ENCODE measurements around the gene TTC9C.
"Not testable (repeated sequence)": the region's sequence is repeated elsewhere in the genome, so short reads cannot be mapped to it uniquely, and the experiment has no call there.

The TTC9C gene

GRCh38 chr11:62728171-62728988 is at the start of gene TTC9C:
Gene TTC9C, plus strand, starts transcription at chr11:62728486. Its CDS starts 363 bp downstream, at chr11:62728849.
- DNase-seq (ENCODE audit: low spot score), result peak; percentile 87

- DNase-seq (ENCODE audit: low spot score), result peak; percentile 87
Measured at GRCh38 chr11:62678770-62679696, 49.3 kb upstream of the TTC9C start, which contains the start of gene UBXN1. Gene UBXN1, minus strand, starts transcription at chr11:62679073. Its CDS starts 150 bp downstream, at chr11:62678923.

GRCh38 chr11:62680825-62681240 is 47.5 kb upstream of the TTC9C start:
- peak; percentile 64 for DNase-seq (ENCODE audit: low spot score)

GRCh38 chr11:62682518-62682917 is 45.8 kb upstream of the TTC9C start:
- no peak for DNase-seq (ENCODE audit: low spot score)

GRCh38 chr11:62687508-62688396 is 40.5 kb upstream of the TTC9C start:
- no peak for DNase-seq (ENCODE audit: low spot score)

- DNase-seq (ENCODE audit: low spot score), result no peak
Measured at GRCh38 chr11:62688491-62688890, 39.8 kb upstream of the TTC9C start.

GRCh38 chr11:62689421-62690183 is 38.7 kb upstream of the TTC9C start, which contains the start of gene LRRN4CL:
Gene LRRN4CL, minus strand, starts transcription at chr11:62689530. Its CDS starts 1,022 bp downstream, at chr11:62688508.
- DNase-seq (ENCODE audit: low spot score), result no peak

GRCh38 chr11:62693624-62694023 is 34.7 kb upstream of the TTC9C start:
- not testable (repeated sequence) for DNase-seq (ENCODE audit: low spot score)

GRCh38 chr11:62694455-62695167 is 33.7 kb upstream of the TTC9C start:
- DNase-seq (ENCODE audit: low spot score), result peak; percentile 55

- no peak for DNase-seq (ENCODE audit: low spot score)
Measured at GRCh38 chr11:62702246-62702645, 26.0 kb upstream of the TTC9C start.

GRCh38 chr11:62703921-62704320 is 24.4 kb upstream of the TTC9C start:
- not testable (repeated sequence) for DNase-seq (ENCODE audit: low spot score)

- DNase-seq (ENCODE audit: low spot score), result no peak
Measured at GRCh38 chr11:62705413-62705812, 22.9 kb upstream of the TTC9C start.

GRCh38 chr11:62705880-62706849 is 22.1 kb upstream of the TTC9C start:
- peak; percentile 94 for DNase-seq (ENCODE audit: low spot score)

GRCh38 chr11:62706850-62707247 is 21.4 kb upstream of the TTC9C start:
- no peak for DNase-seq (ENCODE audit: low spot score)

- DNase-seq (ENCODE audit: low spot score), result no peak
Measured at GRCh38 chr11:62707277-62707861, 20.9 kb upstream of the TTC9C start, which contains the start of the genes BSCL2 and GNG3. Gene BSCL2, minus strand, starts transcription at chr11:62707424. Its CDS starts 229 bp downstream, at chr11:62707195. Gene GNG3, plus strand, starts transcription at chr11:62707676. Its CDS starts 620 bp downstream, at chr11:62708296.

GRCh38 chr11:62708392-62708791 is 19.9 kb upstream of the TTC9C start:
- DNase-seq (ENCODE audit: low spot score), result no peak

GRCh38 chr11:62708793-62709192 is 19.5 kb upstream of the TTC9C start:
- peak; percentile 13 for DNase-seq (ENCODE audit: low spot score)
